ENCODE measurements around the gene FOXRED2. TPM values are rescaled to one million over a fixed set of nuclear protein-coding genes. Genes with fewer than 3 reads are reported as not detected.

Gene FOXRED2
- total and polyA plus RNA-seq, 2 of the 4 experiments (the other 2 are of a cell fraction): 1.6 to 4.0 TPM

GRCh38 chr22:36449596-36450175 lies 57.2 kb downstream of the FOXRED2 start:
- Histone ChIP-seq H4K91ac (ENCODE audit: insufficient read depth, low read depth, low read length) (peak overlapping the region; percentile 65), H4K20me1 (ENCODE audit: insufficient read depth, low read length) (no peaks in the 10 kb centered on the region; the same call in 1 of the 2 replicates), H4K5ac (ENCODE audit: low read depth, low read length) (no peak overlapping the region), H3K27ac (ENCODE audit: insufficient read depth, low read length) (no peak overlapping the region), H4K8ac (ENCODE audit: low read depth in 2 of 2, low read length in 2 of 2) (no peak overlapping the region), H3K9ac (ENCODE audit: low read depth, low read length) (no peak overlapping the region), H2AK9ac (replicated peaks; ENCODE audit: low read depth, low read length, poor library complexity) (no peak overlapping the region), H2AK5ac (ENCODE audit: low read depth, low read length) (peak overlapping the region; percentile 76), H3K18ac (ENCODE audit: low read depth, low read length) (no peak overlapping the region), H2BK5ac (ENCODE audit: low read depth, low read length, poor library complexity, severe bottlenecking) (no peak overlapping the region), H3K9me3 (ENCODE audit: control insufficient read depth, insufficient read depth, low read length) (peaks cover 4% of the 10 kb centered on the region; the same call in 1 of the 2 replicates), H3K79me1 (ENCODE audit: low read depth in 1 of 2, low read length in 2 of 2) (peaks cover 0 to 15% of the 10 kb centered on the region in 2 experiments; a peak in 1 of 4 replicates), H2BK20ac (ENCODE audit: low read depth, low read length) (no peak overlapping the region), H3K4me3 (ENCODE audit: insufficient read depth, low read depth, low read length) (no peak overlapping the region), H2BK15ac (ENCODE audit: low read depth, low read length) (peak overlapping the region; percentile 44; the same call in 1 of the 3 replicates), H3K4me1 (ENCODE audit: control insufficient read depth, insufficient read depth, low read length) (peaks cover 8% of the 10 kb centered on the region), H3K36me3 (ENCODE audit: control insufficient read depth, insufficient read depth, low read length) (no peaks in the 10 kb centered on the region), H3K27me3 (ENCODE audit: control insufficient read depth, insufficient read depth, low read length) (no peaks in the 10 kb centered on the region), H2BK120ac (ENCODE audit: low read depth, low read length) (no peak overlapping the region), H3K4me2 (ENCODE audit: low read depth, low read length) (no peak overlapping the region), H3K14ac (replicated peaks; ENCODE audit: low read depth, low read length) (no peak overlapping the region), H2AFZ (replicated peaks; ENCODE audit: low read length, poor library complexity) (no peak overlapping the region), H3K9me1 (ENCODE audit: insufficient read depth, low read length) (peaks cover 2% of the 10 kb centered on the region; the same call in 1 of the 2 replicates), H3K4ac (ENCODE audit: low read depth, low read length) (peak overlapping the region; percentile 53; the same call in 1 of the 2 replicates), H3K56ac (ENCODE audit: extremely low read depth, insufficient read depth, low read length) (no peak overlapping the region), H3K23ac (ENCODE audit: low read depth, low read length) (no peak overlapping the region)
- in situ Hi-C loops (cut with MboI; ENCODE audit: low sequenced_read_pairs) (no loop called here), intact Hi-C loops (cut with micrococcal nuclease) (no loop called here), dilution Hi-C loops (cut with HindIII; ENCODE audit: low sequenced_read_pairs, unreplicated experiment) (no loop called here)
- WGBS, 2 experiments (ENCODE audit: extremely low coverage in 2 of 2, insufficient read length in 1 of 2): no CpG with 5 or more reads among the region's 11 CpGs
- ChIA-PET CTCF (no interaction called here), POLR2A (ENCODE audit: unreplicated experiment) (no interaction called here)
- DNase-seq: no peak
- no TSS peak for BruUV-seq (replicated peaks)
- TF ChIP-seq, protein P1, sequence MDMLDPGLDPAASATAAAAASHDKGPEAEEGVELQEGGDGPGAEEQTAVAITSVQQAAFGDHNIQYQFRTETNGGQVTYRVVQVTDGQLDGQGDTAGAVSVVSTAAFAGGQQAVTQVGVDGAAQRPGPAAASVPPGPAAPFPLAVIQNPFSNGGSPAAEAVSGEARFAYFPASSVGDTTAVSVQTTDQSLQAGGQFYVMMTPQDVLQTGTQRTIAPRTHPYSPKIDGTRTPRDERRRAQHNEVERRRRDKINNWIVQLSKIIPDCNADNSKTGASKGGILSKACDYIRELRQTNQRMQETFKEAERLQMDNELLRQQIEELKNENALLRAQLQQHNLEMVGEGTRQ (IDR thresholded peaks at IDR 0.05; ENCODE audit: low read depth, low read length): no peak
- no peak for TF ChIP-seq SMC3 (IDR thresholded peaks at IDR 0.05; ENCODE audit: low read depth, low read length)
- no peak for TF ChIP-seq POLR2A (IDR thresholded peaks at IDR 0.05; ENCODE audit: low read depth, low read length)
- TF ChIP-seq RAD21 (IDR thresholded peaks at IDR 0.05; ENCODE audit: low read length): no peak
- no peak for TF ChIP-seq RCOR1 (IDR thresholded peaks at IDR 0.05; ENCODE audit: insufficient replicate concordance, low read length)
- no peak for TF ChIP-seq BHLHE40 (IDR thresholded peaks at IDR 0.05; ENCODE audit: low read depth, low read length)
- TF ChIP-seq, protein P2, sequence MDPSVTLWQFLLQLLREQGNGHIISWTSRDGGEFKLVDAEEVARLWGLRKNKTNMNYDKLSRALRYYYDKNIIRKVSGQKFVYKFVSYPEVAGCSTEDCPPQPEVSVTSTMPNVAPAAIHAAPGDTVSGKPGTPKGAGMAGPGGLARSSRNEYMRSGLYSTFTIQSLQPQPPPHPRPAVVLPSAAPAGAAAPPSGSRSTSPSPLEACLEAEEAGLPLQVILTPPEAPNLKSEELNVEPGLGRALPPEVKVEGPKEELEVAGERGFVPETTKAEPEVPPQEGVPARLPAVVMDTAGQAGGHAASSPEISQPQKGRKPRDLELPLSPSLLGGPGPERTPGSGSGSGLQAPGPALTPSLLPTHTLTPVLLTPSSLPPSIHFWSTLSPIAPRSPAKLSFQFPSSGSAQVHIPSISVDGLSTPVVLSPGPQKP (IDR thresholded peaks at IDR 0.05; ENCODE audit: borderline replicate concordance, low read depth, low read length): no peak
- TF ChIP-seq RFX5 (IDR thresholded peaks at IDR 0.05; ENCODE audit: low read depth, low read length): no peak
- no peak for TF ChIP-seq CEBPB (IDR thresholded peaks at IDR 0.05; ENCODE audit: low read depth, low read length)
- TF ChIP-seq, protein P3, sequence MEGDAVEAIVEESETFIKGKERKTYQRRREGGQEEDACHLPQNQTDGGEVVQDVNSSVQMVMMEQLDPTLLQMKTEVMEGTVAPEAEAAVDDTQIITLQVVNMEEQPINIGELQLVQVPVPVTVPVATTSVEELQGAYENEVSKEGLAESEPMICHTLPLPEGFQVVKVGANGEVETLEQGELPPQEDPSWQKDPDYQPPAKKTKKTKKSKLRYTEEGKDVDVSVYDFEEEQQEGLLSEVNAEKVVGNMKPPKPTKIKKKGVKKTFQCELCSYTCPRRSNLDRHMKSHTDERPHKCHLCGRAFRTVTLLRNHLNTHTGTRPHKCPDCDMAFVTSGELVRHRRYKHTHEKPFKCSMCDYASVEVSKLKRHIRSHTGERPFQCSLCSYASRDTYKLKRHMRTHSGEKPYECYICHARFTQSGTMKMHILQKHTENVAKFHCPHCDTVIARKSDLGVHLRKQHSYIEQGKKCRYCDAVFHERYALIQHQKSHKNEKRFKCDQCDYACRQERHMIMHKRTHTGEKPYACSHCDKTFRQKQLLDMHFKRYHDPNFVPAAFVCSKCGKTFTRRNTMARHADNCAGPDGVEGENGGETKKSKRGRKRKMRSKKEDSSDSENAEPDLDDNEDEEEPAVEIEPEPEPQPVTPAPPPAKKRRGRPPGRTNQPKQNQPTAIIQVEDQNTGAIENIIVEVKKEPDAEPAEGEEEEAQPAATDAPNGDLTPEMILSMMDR (conservative IDR thresholded peaks at IDR 0.05; ENCODE audit: low read depth, low read length): no peak
- no peak for TF ChIP-seq FOS (IDR thresholded peaks at IDR 0.05; ENCODE audit: low read depth, low read length)
- no peak for TF ChIP-seq CHD1 (IDR thresholded peaks at IDR 0.05; ENCODE audit: low read depth, low read length)
- TF ChIP-seq MAFK (IDR thresholded peaks at IDR 0.05; ENCODE audit: low read depth, low read length): no peak
- no peak for ATAC-seq (ENCODE audit: low read depth)
